ENCODE results near the gene OR2S2.
"Not testable (repeated sequence)": the region's sequence is repeated elsewhere in the genome, so short reads cannot be mapped to it uniquely, and the experiment has no call there.

The OR2S2 gene

DNA sequence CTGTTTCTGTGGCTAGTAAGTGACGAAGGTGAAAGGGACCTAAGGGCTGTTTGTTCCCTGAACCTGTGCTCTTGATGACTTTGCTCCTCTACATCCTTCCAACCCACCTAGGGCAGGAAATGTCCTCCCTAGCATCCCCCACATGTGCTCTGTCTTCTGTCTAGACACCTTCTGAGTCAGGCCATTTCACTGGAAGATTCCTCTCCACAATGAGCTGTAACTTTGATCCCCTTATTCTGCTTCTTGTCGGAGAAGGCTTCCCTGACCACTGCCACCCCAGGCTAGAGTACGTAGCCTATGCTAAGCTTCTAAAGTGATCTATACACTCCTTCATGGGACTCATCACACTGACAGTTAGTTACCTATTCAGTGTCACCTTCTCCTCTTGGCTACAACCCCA, 27.0 kb downstream of the OR2S2 start:
- no peak for DNase-seq

- no peak for DNase-seq
These were observed 27.4 kb downstream of the OR2S2 start for GRCh38 chr9:35930521-35930920.

DNA sequence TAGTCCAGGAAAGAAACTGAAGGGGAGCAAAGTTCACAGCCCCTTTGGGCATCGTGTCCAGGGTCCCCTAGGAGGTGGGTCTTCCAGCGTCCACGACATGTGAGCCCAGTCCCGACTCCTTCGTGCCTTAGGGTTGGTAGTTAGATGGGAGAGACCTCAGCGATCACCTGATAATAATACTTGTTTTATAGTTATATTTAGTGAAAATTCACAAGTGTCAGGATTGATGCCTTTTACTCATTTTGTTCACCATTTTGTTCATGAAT, 28.6 kb downstream of the OR2S2 start:
- DNase-seq: no peak

DNA sequence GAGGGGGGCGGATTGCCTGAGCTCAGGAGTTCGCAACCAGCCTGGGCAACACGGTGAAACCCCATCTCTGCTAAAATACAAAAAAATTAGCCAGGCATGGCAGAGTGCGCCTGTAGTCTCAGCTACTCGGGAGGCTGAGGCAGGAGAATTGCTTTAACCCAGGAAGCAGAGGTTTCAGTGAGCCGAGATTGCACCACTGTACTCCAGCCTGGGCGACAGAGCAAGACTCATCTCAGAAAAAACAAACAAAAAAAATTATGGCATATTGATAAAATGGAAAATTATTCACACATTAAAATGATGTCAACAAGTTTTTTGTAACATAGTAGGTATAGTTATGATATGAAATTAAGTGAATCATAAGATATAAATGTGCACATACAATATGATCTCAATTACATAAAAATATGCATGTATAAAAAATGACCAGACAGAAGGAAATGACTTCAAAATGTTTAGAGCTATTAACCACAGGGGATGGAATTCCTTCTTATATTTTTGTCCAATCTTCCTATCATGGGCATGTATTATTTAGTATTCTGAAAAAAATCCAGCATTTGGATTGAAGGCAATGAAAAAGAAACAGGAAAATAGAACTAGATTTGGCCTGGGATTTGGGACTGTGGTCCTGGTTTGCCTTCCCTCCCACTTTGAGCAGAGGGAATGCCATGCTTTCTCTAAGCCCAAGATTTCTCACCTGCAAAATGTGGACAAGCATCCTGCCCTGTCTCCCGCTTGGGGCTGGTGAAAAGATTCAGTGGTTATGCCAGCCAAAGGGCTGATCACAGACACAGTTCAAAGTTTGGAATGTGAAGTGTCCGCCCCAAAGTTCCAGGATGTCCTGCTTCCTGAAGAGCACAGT, 29.1 kb downstream of the OR2S2 start:
- no peak for DNase-seq

GRCh38 chr9:35923927-35924763, 33.8 kb downstream of the OR2S2 start:
- no peak for DNase-seq

GRCh38 chr9:35923598-35923926, 34.4 kb downstream of the OR2S2 start:
- no peak for DNase-seq

GRCh38 chr9:35920051-35920620, 37.8 kb downstream of the OR2S2 start:
- no peak for DNase-seq

GRCh38 chr9:35919212-35920008, 38.5 kb downstream of the OR2S2 start:
- DNase-seq: no peak

GRCh38 chr9:35918780-35919179, 39.2 kb downstream of the OR2S2 start:
- DNase-seq: no peak

DNA sequence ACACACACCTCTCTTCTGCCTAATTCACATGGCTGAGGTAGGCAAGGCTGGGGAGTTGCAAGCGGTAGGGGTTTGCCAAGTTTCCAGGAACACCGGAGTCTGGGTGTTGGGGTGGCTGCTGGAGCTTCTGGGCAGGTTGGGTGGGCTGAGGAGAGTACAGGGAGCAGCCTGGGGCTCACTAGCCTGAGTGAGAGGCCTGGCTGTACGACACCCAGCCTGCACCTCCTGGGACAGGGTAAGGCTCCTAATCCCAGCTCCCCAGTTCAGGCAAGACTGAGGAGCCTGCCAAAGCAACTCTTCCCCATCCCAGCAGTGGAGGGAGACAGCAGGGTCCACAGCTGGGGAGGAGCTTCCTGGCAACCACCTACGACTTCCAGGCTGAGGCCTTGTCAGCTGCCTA, 40.7 kb downstream of the OR2S2 start:
- DNase-seq: no peak

GRCh38 chr9:35915681-35916294, 42.2 kb downstream of the OR2S2 start:
- DNase-seq: no peak

GRCh38 chr9:35914301-35914807, 43.6 kb downstream of the OR2S2 start:
- DNase-seq: no peak

- not testable (repeated sequence) for DNase-seq
These were observed 44.5 kb downstream of the OR2S2 start for GRCh38 chr9:35913429-35913828.

- DNase-seq: no peak
These were observed 45.1 kb downstream of the OR2S2 start for GRCh38 chr9:35912791-35913400.

DNA sequence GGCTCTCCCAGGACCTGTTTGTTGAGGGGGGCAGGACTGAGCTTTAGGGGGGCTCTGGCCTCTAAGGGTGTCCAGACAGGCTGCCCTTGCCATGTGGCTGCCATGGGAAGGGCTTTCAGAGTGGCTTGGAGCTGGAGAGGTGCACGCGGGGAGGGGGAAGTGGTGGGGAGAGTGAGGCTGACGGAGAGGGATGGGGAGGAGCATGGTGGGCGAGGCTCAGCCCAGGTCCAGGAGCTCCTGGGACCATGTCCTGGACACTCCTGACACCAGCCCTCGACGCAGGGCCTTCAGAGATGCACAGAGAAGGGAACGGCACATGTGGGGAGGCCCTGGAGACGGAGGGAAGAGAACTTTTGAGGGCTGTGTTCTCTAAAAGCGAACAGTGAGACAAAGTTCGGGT, 46.3 kb downstream of the OR2S2 start:
- no peak for DNase-seq

GRCh38 chr9:35910613-35911359, 47.2 kb downstream of the OR2S2 start:
- DNase-seq: peak; percentile 65

DNA sequence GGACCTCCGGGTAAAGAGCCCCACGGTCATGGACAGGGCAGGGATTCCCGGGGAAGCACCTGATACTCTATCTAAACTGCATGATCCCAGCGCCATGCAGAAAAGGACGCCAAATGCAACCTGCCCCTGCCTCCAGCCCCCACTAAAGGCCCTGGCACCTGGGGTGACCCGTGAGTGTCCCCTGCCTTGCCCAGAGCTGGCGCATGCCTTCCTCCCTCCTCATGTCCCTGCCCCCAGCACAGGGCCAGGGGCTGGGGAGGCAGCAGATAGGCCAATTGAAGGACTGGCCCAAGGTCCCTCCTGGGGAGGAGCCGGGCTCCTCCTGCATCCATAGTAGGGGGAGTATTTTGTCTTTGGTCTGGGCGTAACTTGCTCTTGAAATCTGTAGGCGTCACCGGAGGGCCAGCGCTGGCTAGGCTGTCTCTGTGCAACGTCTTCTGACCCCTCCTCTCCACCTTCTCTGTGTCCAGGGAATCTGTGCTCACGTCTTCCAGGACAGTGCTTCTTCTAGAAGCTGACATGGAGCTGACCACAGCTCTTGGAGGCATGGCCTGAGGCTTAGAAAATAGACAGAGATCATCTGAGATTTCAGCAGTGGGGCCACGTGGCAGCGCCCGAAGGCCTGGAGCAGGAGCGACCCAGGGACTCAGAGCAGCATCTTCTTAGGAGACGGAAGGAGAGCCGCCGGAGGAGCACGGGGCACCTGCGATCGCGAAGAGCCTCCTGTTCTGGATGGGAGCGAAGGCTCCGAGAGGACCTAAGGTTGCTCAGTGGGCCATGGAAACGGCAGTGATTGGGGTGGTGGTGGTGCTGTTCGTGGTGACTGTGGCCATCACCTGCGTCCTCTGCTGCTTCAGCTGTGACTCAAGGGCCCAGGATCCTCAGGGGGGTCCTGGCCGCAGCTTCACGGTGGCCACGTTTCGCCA, 48.0 kb downstream of the OR2S2 start:
- no peak for DNase-seq

- DNase-seq: no peak
These were observed 48.7 kb downstream of the OR2S2 start, which contains the start of gene SPAAR for GRCh38 chr9:35909274-35909673. SPAAR (plus strand) TSS chr9:35909490; CDS start chr9:35910464, 974 bp downstream.

GRCh38 chr9:35908504-35909125, 49.3 kb downstream of the OR2S2 start:
- no peak for DNase-seq

Data from COR-L47 (cell line).